H9 (cell line): ENCODE results near the gene SULF2. TPM values are rescaled to one million over a fixed set of nuclear protein-coding genes. Genes with fewer than 3 reads are reported as not detected.

Experiments
- DNase-seq: peaks from one replicate; pipeline ENCODE4 v3.0.0-alpha.2; 2017
- H2AFZ ChIP-seq: one replicate; pipeline ENCODE4 v1.6.1; 2013; ENCODE audit warnings: mild to moderate bottlenecking, low read length, control low read depth, moderate library complexity
- H2AK5ac ChIP-seq: 2 replicates; pipeline ENCODE4 v1.6.1; 2013; ENCODE audit warnings: low read length, control low read depth, mixed read lengths; ENCODE audit not compliant: insufficient read length
- H2BK120ac ChIP-seq: one replicate; pipeline ENCODE4 v1.6.1; 2013; ENCODE audit warnings: low read depth, mild to moderate bottlenecking, low read length, control low read depth, inconsistent platforms; ENCODE audit not compliant: poor library complexity, severe bottlenecking
- H2BK12ac ChIP-seq: 2 replicates; pipeline ENCODE4 v1.6.1; 2013; ENCODE audit warnings: low read length, control low read depth, mixed read lengths, low read depth; ENCODE audit not compliant: insufficient read length
- H2BK15ac ChIP-seq: 2 replicates; pipeline ENCODE4 v1.6.1; 2013; ENCODE audit warnings: low read depth, low read length, control low read depth
- H2BK20ac ChIP-seq: one replicate; pipeline ENCODE4 v1.6.1; 2013; ENCODE audit warnings: low read depth, mild to moderate bottlenecking, low read length, control low read depth, inconsistent platforms; ENCODE audit not compliant: poor library complexity, severe bottlenecking
- H2BK5ac ChIP-seq: 2 replicates; pipeline ENCODE4 v1.6.1; 2013; ENCODE audit warnings: low read length, control low read depth, mixed read lengths; ENCODE audit not compliant: insufficient read length
- H3K14ac ChIP-seq: 2 replicates; pipeline ENCODE4 v1.6.1; 2013; ENCODE audit warnings: low read length, control low read depth; ENCODE audit not compliant: insufficient read depth
- H3K18ac ChIP-seq: 2 replicates; pipeline ENCODE4 v1.6.1; 2013; ENCODE audit warnings: low read depth, mild to moderate bottlenecking, mixed read lengths, low read length, control low read depth; ENCODE audit not compliant: insufficient read length
- H3K23ac ChIP-seq: 2 replicates; pipeline ENCODE4 v1.6.1; 2013; ENCODE audit warnings: low read length, control low read depth, mixed read lengths, low read depth; ENCODE audit not compliant: insufficient read length
- H3K23me2 ChIP-seq: 2 replicates; pipeline ENCODE4 v1.6.1; 2013; ENCODE audit warnings: low read depth, mild to moderate bottlenecking, mixed read lengths, low read length, control low read depth; ENCODE audit not compliant: insufficient read length, poor library complexity, severe bottlenecking
- H3K27ac ChIP-seq: 2 replicates; pipeline ENCODE4 v1.5.1; 2013; ENCODE audit warnings: low read length, control low read depth, mixed read lengths, low read depth; ENCODE audit not compliant: insufficient read length
- H3K27me3 ChIP-seq: 2 replicates; pipeline ENCODE4 v1.6.1; 2013; ENCODE audit warnings: low read length, control low read depth, inconsistent platforms; ENCODE audit not compliant: insufficient read depth
- H3K4ac ChIP-seq: 2 replicates; pipeline ENCODE4 v1.6.1; 2013; ENCODE audit warnings: low read depth, mild to moderate bottlenecking, control low read depth, inconsistent platforms, low read length, moderate library complexity
- H3K4me1 ChIP-seq: 2 replicates; pipeline ENCODE4 v1.6.1; 2013; ENCODE audit warnings: low read length, control low read depth, inconsistent platforms; ENCODE audit not compliant: insufficient read depth
- H3K4me2 ChIP-seq: 2 replicates; pipeline ENCODE4 v1.6.1; 2013; ENCODE audit warnings: low read length, control low read depth, mixed read lengths; ENCODE audit not compliant: insufficient read length, insufficient read depth
- H3K56ac ChIP-seq: 2 replicates; pipeline ENCODE4 v1.6.1; 2013; ENCODE audit warnings: low read depth, mild to moderate bottlenecking, mixed read lengths, low read length, control low read depth; ENCODE audit not compliant: insufficient read length
- H3K79me1 ChIP-seq: 2 replicates; pipeline ENCODE4 v1.6.1; 2013; ENCODE audit warnings: low read depth, mild to moderate bottlenecking, moderate library complexity, low read length, control low read depth, inconsistent platforms; ENCODE audit not compliant: insufficient read depth, poor library complexity, severe bottlenecking
- H3K79me2 ChIP-seq: 2 replicates; pipeline ENCODE4 v1.6.1; 2013; ENCODE audit warnings: low read length, control low read depth, inconsistent platforms; ENCODE audit not compliant: insufficient read depth
- H3K9ac ChIP-seq: 2 replicates; pipeline ENCODE4 v1.6.1; 2013; ENCODE audit warnings: low read length, control low read depth, mixed read lengths; ENCODE audit not compliant: insufficient read length; ENCODE audit errors: extremely low read depth
- H3K9me3 ChIP-seq: one replicate; pipeline ENCODE4 v1.6.1; 2013; ENCODE audit warnings: low read depth, low read length, inconsistent platforms; ENCODE audit not compliant: control insufficient read depth
- H3T11ph ChIP-seq: one replicate; pipeline ENCODE4 v1.6.1; 2013; ENCODE audit warnings: mild to moderate bottlenecking, low read length, control low read depth, inconsistent platforms
- H4K20me1 ChIP-seq: one replicate; pipeline ENCODE4 v1.6.1; 2013; ENCODE audit not compliant: control insufficient read depth, insufficient read length, insufficient read depth
- H4K5ac ChIP-seq: 2 replicates; pipeline ENCODE4 v1.6.1; 2013; ENCODE audit warnings: low read depth, mild to moderate bottlenecking, mixed read lengths, low read length, control low read depth; ENCODE audit not compliant: insufficient read length
- H4K8ac ChIP-seq: replicated peaks from 2 replicates; pipeline ENCODE4 v1.6.1; 2013; ENCODE audit warnings: low read length, control low read depth, mixed read lengths, low read depth; ENCODE audit not compliant: insufficient read length
- H4K91ac ChIP-seq: 2 replicates; pipeline ENCODE4 v1.6.1; 2013; ENCODE audit warnings: low read depth, mild to moderate bottlenecking, moderate library complexity, mixed read lengths, low read length, control low read depth; ENCODE audit not compliant: insufficient read length
- H3K27ac Mint-ChIP-seq, 3 experiments: 2 replicates in 2 of 3; 3 replicates in 1 of 3; pipeline ENCODE4 v1.8.0; 2020 to 2021; ENCODE audit warnings: mixed read lengths in 3 of 3, mild to moderate bottlenecking in 1 of 3, moderate library complexity in 1 of 3
- H3K27me3 Mint-ChIP-seq: 2 replicates; pipeline ENCODE4 v1.8.0; 2021; ENCODE audit warnings: low read depth, mild to moderate bottlenecking, moderate library complexity, mixed read lengths
- H3K36me3 Mint-ChIP-seq, 3 experiments: 2 replicates in 2 of 3; 3 replicates in 1 of 3; pipeline ENCODE4 v1.8.0; 2020 to 2021; ENCODE audit warnings: low read depth in 3 of 3, mixed read lengths in 3 of 3; ENCODE audit not compliant: insufficient read depth in 1 of 3
- H3K4me1 Mint-ChIP-seq, 2 experiments: 2 replicates each; pipeline ENCODE4 v1.8.0; 2020; ENCODE audit warnings: mixed read lengths in 2 of 2
- H3K4me3 Mint-ChIP-seq, 2 experiments: 2 replicates in 1 of 2; 3 replicates in 1 of 2; pipeline ENCODE4 v1.8.0; 2020 to 2021; ENCODE audit warnings: mild to moderate bottlenecking in 2 of 2, mixed read lengths in 2 of 2, moderate library complexity in 1 of 2
- H3K9me3 Mint-ChIP-seq, 2 experiments: 2 replicates in 1 of 2; 3 replicates in 1 of 2; pipeline ENCODE4 v1.8.0; 2020; ENCODE audit warnings: mild to moderate bottlenecking in 2 of 2, mixed read lengths in 2 of 2, moderate library complexity in 1 of 2
- WGBS: extraction: QIAGEN DNeasy Blood & Tissue Kit; methylation state at CpG from one replicate; pipeline ENCODE4 v1.1.7; 2013; ENCODE audit warnings: missing lambda C conversion rate, low lambda C conversion rate, mixed read lengths; ENCODE audit not compliant: insufficient read length; ENCODE audit errors: extremely low coverage; 5-methylcytosine and 5-hydroxymethylcytosine counted together
- total RNA-seq: library from RNA; stranded (reverse); gene quantifications from 2 replicates; pipeline ENCODE4 v1.2.1, GENCODE V29; 2021
- TF ChIP-seq, protein P1 (sequence below): fragments of 200-600 bp; sonication (generic); conservative IDR thresholded peaks from 3 replicates; pipeline ENCODE4 v1.8.0; 2021; ENCODE audit warnings: antibody characterized with exemption, mild to moderate bottlenecking

The SULF2 gene
- total RNA-seq, 1 experiment from 2014 or later: 31.2 TPM

DNA sequence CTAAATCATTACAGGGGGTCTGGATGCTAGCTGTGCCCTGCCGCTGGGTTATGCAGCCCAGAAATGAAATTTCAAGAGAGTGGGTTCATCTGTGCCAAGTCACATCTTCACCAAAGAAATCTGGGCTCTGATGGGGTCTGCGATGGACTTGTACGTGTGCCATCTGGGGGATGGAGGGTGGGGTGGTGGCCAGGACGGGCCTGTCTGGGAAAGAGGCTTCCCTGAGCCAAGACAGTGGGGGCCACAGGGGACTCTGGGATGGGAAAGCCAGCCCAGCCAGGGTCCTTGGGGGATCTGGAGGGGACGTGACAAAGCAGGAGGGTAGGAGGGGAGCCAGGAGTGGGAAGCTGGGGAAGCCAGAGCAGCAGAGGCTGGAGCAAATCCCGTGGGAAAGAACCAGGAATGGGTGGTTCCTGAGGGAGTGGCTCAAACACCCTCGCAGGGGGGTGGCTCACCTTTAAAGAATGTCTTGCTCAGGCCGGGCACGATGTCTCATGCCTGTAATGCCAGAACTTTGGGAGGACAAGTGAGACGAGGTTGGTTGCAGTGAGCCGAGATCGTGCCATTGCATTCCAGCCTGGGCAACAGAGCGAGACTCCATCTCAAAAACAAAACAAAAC lies 36.3 kb upstream of the SULF2 start:
- Histone ChIP-seq H2BK15ac (no peak overlapping the region), H4K20me1 (no peaks in the 10 kb centered on the region), H3K27ac (no peak overlapping the region), H3K27me3 (no peaks in the 10 kb centered on the region), H2BK5ac (no peak overlapping the region), H2AFZ (no peak overlapping the region), H3T11ph (no peak overlapping the region), H3K23ac (no peak overlapping the region), H3K18ac (no peak overlapping the region), H4K91ac (no peak overlapping the region), H2AK5ac (no peak overlapping the region), H4K8ac (no peak overlapping the region), H3K56ac (no peak overlapping the region), H2BK12ac (no peak overlapping the region), H3K4me2 (no peak overlapping the region), H3K9me3 (no peaks in the 10 kb centered on the region), H3K4me1 (no peaks in the 10 kb centered on the region), H2BK20ac (no peak overlapping the region), H3K23me2 (no peaks in the 10 kb centered on the region), H3K14ac (no peak overlapping the region), H3K79me1 (no peaks in the 10 kb centered on the region), H4K5ac (no peak overlapping the region), H3K79me2 (no peaks in the 10 kb centered on the region), H2BK120ac (no peak overlapping the region), H3K4ac (no peak overlapping the region), H3K9ac (no peak overlapping the region)
- Mint-ChIP-seq H3K4me3 (no peak overlapping the region), H3K27ac (no peak overlapping the region; a peak in 1 of 7 replicates), H3K27me3 (peaks cover 2% of the 10 kb centered on the region; the same call in 1 of the 2 replicates), H3K4me1 (peaks cover 14 to 18% of the 10 kb centered on the region in 2 experiments), H3K36me3 (no peaks in the 10 kb centered on the region), H3K9me3 (no peaks in the 10 kb centered on the region)
- WGBS: no CpG with 5 or more reads among the region's 13 CpGs
- no peak for DNase-seq
- TF ChIP-seq, protein P1, sequence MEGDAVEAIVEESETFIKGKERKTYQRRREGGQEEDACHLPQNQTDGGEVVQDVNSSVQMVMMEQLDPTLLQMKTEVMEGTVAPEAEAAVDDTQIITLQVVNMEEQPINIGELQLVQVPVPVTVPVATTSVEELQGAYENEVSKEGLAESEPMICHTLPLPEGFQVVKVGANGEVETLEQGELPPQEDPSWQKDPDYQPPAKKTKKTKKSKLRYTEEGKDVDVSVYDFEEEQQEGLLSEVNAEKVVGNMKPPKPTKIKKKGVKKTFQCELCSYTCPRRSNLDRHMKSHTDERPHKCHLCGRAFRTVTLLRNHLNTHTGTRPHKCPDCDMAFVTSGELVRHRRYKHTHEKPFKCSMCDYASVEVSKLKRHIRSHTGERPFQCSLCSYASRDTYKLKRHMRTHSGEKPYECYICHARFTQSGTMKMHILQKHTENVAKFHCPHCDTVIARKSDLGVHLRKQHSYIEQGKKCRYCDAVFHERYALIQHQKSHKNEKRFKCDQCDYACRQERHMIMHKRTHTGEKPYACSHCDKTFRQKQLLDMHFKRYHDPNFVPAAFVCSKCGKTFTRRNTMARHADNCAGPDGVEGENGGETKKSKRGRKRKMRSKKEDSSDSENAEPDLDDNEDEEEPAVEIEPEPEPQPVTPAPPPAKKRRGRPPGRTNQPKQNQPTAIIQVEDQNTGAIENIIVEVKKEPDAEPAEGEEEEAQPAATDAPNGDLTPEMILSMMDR: no peak
